ENCODE results near the gene NOD1. TPM values are rescaled to one million over a fixed set of nuclear protein-coding genes. Genes with fewer than 3 reads are reported as not detected.

NOD1 gene
- total and polyA plus RNA-seq, 2 of the 8 experiments (the other 6 are each of a cell fraction or from before 2014, with no cell fraction given): 3.8 to 6.5 TPM

- H2BK15ac ChIP-seq (ENCODE audit: low read length): no peak overlapping the region
- no peak overlapping the region for H3K56ac ChIP-seq (replicated peaks; ENCODE audit: insufficient read length, low read depth, low read length)
- H4K91ac ChIP-seq (replicated peaks; ENCODE audit: insufficient read length, low read length): no peak overlapping the region
- H3K23ac ChIP-seq (ENCODE audit: insufficient read length): no peak overlapping the region
- no peak overlapping the region for H3K9ac ChIP-seq (replicated peaks in 1 of 4; ENCODE audit: extremely low read depth in 1 of 4, low read depth in 3 of 4, low read length in 3 of 4)
- H2AK5ac ChIP-seq (ENCODE audit: low read depth, low read length): no peak overlapping the region
- H2AFZ ChIP-seq (ENCODE audit: low read length): no peak overlapping the region
- no peak overlapping the region for H3K14ac ChIP-seq (ENCODE audit: insufficient read length)
- H3K23me2 ChIP-seq (ENCODE audit: low read depth, low read length): no peaks in the 10 kb centered on the region
- H4K8ac ChIP-seq (ENCODE audit: extremely low read depth, insufficient read depth, low read length): no peak overlapping the region
- H2BK5ac ChIP-seq (ENCODE audit: low read depth, low read length): no peak overlapping the region
- H3K79me2 ChIP-seq (ENCODE audit: control insufficient read depth in 1 of 2, insufficient read depth in 2 of 2, low read length in 2 of 2): no peaks in the 10 kb centered on the region
- no peak overlapping the region for H3K18ac ChIP-seq (ENCODE audit: extremely low read depth, low read length)
- no peak overlapping the region for H3K4ac ChIP-seq (replicated peaks; ENCODE audit: insufficient read length, low read depth, low read length)
- no peaks in the 10 kb centered on the region for H4K20me1 ChIP-seq (replicated peaks in 1 of 2; ENCODE audit: control insufficient read depth in 1 of 2, insufficient read depth in 2 of 2, low read length in 2 of 2)
- H3K4me2 ChIP-seq (ENCODE audit: insufficient read depth in 1 of 2, low read depth in 2 of 2, low read length in 2 of 2): no peak overlapping the region
- H4K5ac ChIP-seq (ENCODE audit: insufficient read length, low read depth, low read length): no peak overlapping the region
- H3K9me3 ChIP-seq (ENCODE audit: insufficient read depth in 2 of 2, low read depth in 1 of 2, low read length in 1 of 2): no peaks in the 10 kb centered on the region
- no peaks in the 10 kb centered on the region for H3K36me3 ChIP-seq (ENCODE audit: control insufficient read depth in 2 of 4, insufficient read depth in 4 of 4, low read length in 3 of 4)
- ChIA-PET POLR2A (ENCODE audit: partially characterized antibody) (no interaction called here), CTCF (ENCODE audit: partially characterized antibody) (interaction anchor here (0.8 to 3.5 kb wide), 2 partner anchors 30 to 48 kb away, joined by 3 to 11 read pairs; no protein-coding TSS in a partner anchor)
- H3K79me1 ChIP-seq (ENCODE audit: low read depth, low read length): no peaks in the 10 kb centered on the region
- no peaks in the 10 kb centered on the region for H3K27me3 ChIP-seq (replicated peaks in 1 of 4; ENCODE audit: control insufficient read depth in 3 of 4, extremely low read depth in 1 of 4, insufficient read depth in 3 of 4, low read length in 3 of 4)
- H3K4me3 ChIP-seq (ENCODE audit: extremely low read depth in 1 of 4, insufficient read depth in 2 of 4, low read depth in 3 of 4, low read length in 4 of 4): no peak overlapping the region
- no peaks in the 10 kb centered on the region for H3K4me1 ChIP-seq (replicated peaks in 1 of 4; ENCODE audit: control insufficient read depth in 3 of 4, insufficient read depth in 4 of 4, low read length in 3 of 4)
- H2BK20ac ChIP-seq (ENCODE audit: low read length): no peak overlapping the region
- no peak overlapping the region for H2BK120ac ChIP-seq (replicated peaks; ENCODE audit: low read depth, low read length)
- no peak for DNase-seq (ENCODE audit: low read depth in 1 of 2, low spot score in 2 of 2)
- TF ChIP-seq FOSL1 (IDR thresholded peaks at IDR 0.05; ENCODE audit: insufficient read depth, low read depth, low read length): no peak
- no peak for TF ChIP-seq ATF2 (IDR thresholded peaks at IDR 0.05; ENCODE audit: low read length)
- TF ChIP-seq BCL11A (IDR thresholded peaks at IDR 0.05; ENCODE audit: low read depth in 2 of 2, low read length in 2 of 2): no peak
- no peak for TF ChIP-seq RFX5 (IDR thresholded peaks at IDR 0.05; ENCODE audit: borderline replicate concordance, low read depth, low read length)
- TF ChIP-seq ZNF274 (IDR thresholded peaks at IDR 0.05; ENCODE audit: borderline replicate concordance, extremely low read depth, low read length): no peak
- no peak for TF ChIP-seq CBX8 (IDR thresholded peaks at IDR 0.05; ENCODE audit: borderline replicate concordance, low read depth, low read length)
- H3K27ac ChIP-seq (ENCODE audit: low read depth, low read length): no peak overlapping the region
- no peak for FAIRE-seq
- H2BK12ac ChIP-seq (ENCODE audit: low read depth, low read length): no peak overlapping the region
- WGBS, 2 experiments (ENCODE audit: extremely low coverage in 1 of 2, insufficient coverage in 1 of 2, insufficient read length in 1 of 2, insufficient replicate concordance in 2 of 2, low coverage in 1 of 2, low lambda C conversion rate in 2 of 2, missing lambda C conversion rate in 1 of 2): 100% methylated on average over 2 of the region's 2 CpGs; no CpG with 5 or more reads in 1 of the 2 experiments
These were observed 37.2 kb upstream of the NOD1 start for GRCh38 chr7:30515761-30516160.

Measured in H1 (cell line).